HG03060 (cell line): ENCODE results near the gene TNN.
A peak's percentile ranks its signal among the peaks of the same experiment; 100 is the strongest.

ENCODE experiments used
- ATAC-seq: cut with Tn5 transposase; IDR thresholded peaks from one replicate; pipeline ENCODE4 v1.9.1; 2021; ENCODE audit warnings: low read depth, moderate number of reproducible peaks; ENCODE audit not compliant: unreplicated experiment

TNN gene

GRCh38 chr1:175171036-175171913 is 103.6 kb downstream of the TNN start:
- ATAC-seq, result no peak

- ATAC-seq, result no peak
Observed at GRCh38 chr1:175172503-175172902, 104.9 kb downstream of the TNN start.

DNA sequence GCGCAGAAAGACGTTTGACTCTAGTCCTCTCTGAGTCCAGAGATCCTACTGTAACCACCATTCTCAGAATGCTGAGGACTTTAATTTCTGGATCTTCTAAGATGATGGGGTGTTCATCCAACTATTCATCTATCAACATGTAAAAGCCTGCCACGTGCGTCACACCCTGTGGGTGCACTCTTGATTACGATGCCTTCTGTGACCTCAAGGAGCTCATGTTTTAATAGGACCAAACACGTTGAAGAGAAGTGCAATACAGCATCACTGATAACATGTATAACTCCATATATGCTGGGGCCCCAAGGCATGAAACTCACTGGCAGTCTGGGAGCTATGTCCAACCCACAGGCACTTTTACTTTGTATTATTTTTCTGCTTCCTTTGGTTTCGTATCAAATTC is 105.9 kb downstream of the TNN start:
- no peak for ATAC-seq

DNA sequence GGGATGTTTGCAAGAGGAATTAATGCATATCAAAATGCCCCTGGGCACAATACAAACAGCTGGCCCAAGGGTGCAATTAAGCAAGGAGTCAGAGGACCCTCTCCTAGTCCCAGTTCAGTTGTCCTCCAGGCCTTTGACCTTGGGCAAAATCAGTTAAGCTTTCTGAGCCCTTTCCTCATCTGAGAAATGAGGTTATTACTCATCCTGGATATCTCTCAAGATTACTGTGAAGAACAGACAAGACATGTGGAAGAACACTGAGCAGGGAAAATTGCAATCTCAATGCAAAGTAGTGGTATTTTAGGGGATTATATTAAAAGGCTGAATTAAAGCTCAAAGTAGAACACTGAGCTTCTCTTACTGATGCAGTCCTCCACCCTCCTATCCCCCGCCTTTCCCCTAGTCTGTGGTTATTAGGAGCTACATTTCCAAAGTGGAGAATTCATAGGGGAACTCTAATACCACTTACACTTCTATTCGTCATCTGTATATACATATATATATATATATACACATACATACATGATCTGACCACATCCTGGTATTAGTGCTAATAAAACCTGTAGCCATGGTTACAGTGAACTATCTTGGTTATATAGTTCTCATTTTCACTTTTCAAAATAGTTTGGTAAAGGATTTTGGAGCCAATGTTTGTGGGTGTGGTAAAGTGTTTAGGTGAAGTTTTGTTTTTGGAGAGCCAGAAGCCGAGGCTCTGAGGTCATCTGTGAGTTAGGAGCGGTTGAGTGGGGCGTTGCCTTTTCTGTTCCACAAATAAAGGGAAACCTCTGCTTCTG is 106.9 kb downstream of the TNN start:
- ATAC-seq, result no peak

- ATAC-seq, result no peak
Observed at GRCh38 chr1:175176246-175176645, 108.6 kb downstream of the TNN start.

DNA sequence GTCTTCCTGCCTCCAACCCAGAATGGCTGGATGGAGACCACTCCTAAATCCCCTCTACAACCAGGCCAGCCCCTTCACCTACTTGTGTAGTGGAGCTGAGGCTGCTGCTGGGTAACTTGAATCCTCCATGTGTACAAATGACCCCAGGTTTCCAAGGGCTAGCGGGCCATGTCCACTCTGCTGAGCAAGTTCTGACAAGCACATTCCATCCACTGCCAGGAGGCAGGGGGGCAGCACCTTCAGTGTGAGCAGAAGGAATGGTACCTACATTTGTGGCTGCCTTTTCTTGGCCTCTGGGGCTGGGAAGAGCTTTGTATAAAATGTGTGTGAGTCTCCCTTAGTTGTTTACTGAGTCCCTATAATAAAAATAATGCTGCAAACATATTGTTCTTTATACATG is 110.4 kb downstream of the TNN start:
- ATAC-seq, result no peak

GRCh38 chr1:175178456-175178855 is 110.8 kb downstream of the TNN start:
- no peak for ATAC-seq

DNA sequence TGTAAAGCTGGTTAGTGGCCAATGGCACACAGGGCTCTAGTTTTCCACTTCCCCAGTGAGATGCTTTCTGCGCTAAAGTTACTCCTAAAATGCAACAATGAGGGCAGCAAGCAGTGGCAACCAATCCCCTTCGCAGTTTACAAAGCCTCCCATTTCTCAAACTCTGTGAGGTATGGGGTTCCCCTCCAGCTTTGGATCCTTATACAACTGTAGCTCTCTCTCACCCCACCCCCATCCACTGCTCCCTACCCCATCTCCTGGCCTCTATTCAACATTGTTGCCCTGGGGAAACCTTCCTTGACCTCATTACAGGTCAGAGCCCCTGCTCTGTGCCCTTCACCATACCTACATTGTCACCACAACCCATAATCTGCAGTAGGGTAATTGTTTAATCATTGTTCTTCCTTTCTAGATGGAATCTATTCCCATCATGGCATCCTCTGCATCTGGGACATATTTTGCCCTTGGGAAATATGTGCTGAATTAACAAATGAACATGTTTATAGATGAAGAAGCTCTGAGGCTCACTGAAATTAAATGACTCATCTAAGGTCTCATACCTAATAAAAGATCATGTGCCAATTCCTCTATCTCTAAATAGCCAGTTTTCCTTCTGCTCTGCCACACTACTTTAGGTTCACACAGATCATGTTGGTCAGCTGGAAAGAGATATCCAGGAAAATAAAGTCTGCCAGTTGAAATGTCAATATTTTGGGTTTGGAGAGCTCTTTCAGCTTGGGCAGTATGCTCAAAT is 112.4 kb downstream of the TNN start:
- ATAC-seq, result no peak

DNA sequence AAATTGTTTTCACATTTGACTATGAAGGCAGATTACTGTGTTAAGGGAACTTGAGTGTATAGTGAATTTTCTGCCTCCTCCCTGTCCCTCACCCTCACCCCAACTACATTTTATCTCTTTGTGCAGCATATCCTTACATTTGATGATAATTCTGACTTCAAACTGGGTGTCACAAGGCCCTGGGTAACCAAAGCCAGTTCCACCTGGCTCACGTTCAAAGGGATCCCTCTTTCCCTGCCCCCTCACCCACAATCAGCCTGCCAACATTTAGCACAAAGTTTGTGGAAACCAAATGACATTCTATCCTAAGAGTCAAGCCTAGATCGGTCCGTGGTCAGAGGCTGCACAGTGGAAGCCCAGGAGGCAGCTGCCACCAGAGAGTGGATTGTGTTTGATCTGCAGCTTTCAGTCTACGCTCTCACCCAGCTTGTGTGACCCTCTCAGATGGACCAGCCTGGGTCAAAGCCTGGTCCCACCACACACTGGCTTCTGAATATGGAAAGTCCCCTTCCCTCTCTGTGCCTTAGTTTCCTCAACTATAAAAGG is 114.6 kb downstream of the TNN start:
- ATAC-seq, result no peak

DNA sequence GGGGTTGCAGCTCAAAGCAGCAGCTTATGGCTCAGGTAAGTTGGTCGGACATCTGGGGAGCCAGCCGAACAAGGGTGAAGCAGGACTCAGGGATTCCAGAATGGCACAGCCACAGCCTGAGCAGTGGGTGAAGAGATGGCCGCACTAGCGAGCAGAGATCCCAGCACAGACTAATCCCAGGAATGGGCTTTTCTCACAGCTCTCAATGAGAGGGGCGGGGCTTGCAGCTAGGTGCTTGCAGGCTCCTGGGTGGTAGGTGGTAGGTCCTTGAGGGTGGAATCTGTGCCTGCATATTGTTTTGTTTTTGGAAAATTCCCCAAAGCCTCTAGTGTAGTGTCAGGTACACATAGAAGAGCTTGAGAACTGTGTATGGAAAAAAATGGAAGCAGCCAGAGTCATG is 116.0 kb downstream of the TNN start:
- no peak for ATAC-seq

- no peak for ATAC-seq
Observed at GRCh38 chr1:175185903-175186302, 118.3 kb downstream of the TNN start.

DNA sequence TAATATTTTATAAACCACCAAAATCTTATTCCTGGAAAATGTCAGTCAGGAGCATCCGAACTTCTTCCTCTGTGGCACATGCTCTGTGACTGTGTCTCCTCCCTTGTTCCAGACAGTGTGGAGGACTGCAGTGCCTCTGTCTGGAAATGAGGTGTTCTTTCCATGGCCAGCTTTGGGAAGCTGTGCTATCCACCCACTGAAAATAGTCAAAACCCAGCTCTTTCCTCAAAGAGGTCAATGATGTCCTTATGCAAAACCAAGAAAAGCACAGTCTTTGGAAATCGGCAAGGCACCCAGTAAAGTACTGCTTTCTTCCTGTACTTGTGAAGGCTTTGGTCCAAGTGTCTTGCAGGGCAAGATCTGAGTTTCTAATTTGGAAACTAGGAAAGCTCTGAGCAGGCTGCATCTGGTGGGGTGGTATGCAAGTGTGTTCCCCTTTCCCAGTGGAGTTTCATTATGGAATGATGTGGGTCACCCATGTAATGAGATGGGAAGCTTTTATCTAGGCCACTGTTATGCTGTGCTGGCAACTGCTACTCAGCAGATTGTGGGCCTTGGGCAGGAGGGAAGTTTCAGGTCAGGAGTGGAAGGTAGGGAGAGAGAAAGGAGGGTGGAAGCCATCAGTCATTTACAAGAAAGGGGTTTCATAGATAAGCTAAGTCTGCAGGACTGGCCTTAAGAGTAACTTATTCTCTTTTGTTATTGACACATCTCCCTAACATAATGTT is 119.0 kb downstream of the TNN start:
- no peak for ATAC-seq

- ATAC-seq, result peak; percentile 43
Observed at GRCh38 chr1:175188936-175189335, 121.3 kb downstream of the TNN start.

DNA sequence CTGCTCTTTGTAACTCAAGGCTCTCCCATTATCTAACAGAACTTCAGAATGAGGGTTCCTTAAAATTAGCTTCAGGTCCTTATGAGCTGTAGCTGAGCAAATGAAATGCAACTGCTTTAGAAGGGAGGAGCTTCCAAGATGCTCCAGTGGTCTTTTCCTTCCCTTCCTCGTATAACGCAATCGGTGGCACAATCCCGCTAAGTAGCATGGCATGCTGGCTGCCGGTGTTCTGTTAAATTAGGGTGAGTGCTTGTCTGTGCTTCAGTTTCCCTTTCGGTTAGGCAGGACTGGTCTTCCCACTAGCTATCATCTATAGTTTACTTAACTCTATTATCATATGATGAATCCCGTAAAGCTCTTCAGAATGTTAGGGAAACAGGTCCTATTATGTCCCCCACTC is 124.0 kb downstream of the TNN start:
- no peak for ATAC-seq

DNA sequence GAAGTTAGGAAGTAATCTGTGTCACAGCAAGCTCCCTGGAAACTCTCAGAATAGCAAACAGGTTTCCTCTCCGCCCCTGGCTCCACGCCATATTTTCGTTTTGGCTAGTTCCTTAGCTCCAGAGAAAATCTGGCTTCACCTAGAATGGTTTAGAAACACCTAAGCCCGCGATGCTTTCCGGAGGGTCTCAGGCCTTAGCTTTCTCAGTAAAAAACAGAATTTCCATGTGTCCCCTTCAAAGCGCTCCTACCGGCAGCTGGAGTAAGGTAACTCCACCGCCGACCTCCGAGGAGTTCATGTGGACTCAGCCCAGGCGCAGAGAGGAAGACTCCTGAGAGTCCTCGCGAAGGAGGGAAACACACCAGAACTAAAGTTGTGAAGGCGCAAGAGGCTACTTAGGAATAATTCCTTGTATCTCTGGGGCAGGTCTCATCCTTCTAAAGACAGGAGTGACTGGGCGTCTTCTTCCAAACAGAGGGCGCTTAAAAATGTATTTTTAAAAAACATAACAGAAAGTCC is 124.5 kb downstream of the TNN start:
- no peak for ATAC-seq

GRCh38 chr1:175192630-175193526 is 125.2 kb downstream of the TNN start, which contains the start of gene KIAA0040:
Gene KIAA0040, minus strand, starts transcription at chr1:175192776. Its CDS starts 31,763 bp downstream, at chr1:175161013.
- ATAC-seq, result no peak

GRCh38 chr1:175193527-175193910 is 125.9 kb downstream of the TNN start:
- no peak for ATAC-seq

DNA sequence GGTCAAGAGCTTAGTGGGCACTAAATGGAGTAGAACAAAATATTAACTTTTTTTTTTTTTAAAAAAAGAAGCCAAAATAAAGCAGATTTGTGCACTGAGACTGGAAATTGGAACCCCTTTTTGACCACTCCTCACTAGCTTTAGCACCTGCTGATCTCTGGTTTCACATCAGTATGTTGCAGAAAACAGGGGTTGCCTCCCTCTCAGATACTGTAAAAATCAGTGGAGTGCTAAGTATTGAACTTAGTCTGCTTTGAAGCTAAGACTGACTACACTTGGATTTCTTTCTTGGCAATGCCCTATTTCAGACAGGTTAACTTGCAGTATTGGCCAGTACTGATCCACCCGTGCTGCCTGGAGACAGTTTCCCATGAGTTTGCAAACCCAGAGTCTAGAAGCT is 127.6 kb downstream of the TNN start:
- ATAC-seq, result no peak

DNA sequence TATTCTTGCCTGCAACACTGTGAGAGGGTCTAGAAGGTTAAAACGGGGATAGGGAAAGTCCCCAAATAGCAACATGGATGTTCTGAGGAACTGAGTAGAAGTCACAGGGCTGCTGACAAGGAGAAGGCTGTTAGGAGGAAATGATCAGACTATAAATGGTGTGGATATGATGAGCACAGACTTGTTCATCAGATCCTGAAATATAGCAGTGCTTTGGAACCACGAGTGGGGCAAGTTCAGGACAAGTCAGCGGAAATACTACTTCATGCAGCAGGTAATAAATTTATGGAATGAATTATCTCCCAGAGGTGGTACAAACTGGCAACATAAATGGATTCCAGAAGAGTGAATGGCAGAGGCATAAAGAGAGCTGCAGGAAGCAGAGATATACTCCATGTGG is 128.2 kb downstream of the TNN start:
- ATAC-seq, result no peak
